Ureter (tissue), 1 donor: Measurements from ENCODE around the gene EYA4. TPM values are rescaled to one million over a fixed set of nuclear protein-coding genes. Genes with fewer than 3 reads are reported as not detected.

Experiments
- DNase-seq: peaks from one replicate; pipeline ENCODE4 v3.0.0-alpha.2; 2020; ENCODE audit warnings: low spot score
- total RNA-seq: library from RNA; stranded (reverse); gene quantifications from one replicate; pipeline ENCODE4 v1.2.4, GENCODE V29; 2023
- donor health status: DM: yes; HTN: yes; CAD: no.

Gene EYA4
- 4.1 TPM for total RNA-seq

DNA sequence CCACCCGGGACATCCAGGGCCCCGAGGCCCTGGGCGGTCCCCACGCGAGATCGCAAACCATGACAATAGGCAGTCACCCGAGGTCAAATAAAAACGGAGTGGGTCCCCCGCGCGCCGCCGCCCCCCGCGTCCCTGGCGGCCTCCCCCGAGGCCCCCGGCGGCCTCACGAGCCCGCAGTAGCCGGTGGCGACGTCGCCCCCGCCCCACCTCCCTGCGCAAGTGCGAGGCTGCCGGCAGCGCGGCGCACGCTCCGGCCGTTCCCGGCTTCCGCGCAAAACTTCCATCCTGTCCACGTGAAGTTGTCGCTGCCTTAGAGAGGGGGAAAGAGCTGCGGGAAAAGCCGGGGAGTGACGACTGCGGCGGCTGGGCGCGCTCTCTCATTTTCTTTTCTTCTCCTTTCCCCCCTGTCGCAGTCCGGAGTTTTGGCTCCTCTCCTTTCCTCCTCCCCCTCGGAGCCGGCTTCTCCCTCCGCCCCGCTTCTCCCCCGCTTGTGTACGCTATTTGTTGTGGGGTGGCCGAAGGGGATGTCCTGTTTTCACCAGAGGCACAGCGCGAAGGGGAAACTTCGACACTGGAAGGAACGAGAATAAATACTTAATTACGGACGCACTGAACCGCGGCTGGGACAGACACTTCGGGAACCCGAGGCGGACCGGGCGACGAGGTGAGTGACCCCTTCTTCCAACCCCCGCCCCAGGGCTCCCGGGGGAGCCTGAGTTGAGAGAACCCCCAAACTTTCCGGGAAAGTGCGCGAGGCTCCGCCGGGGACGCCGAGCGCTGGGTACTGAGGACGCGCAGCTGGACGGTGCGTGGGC lies at the start of gene EYA4:
Gene EYA4, plus strand, starts transcription at position 272 of the 815 bp plus-strand sequence. CDS start 33,424 bp downstream, outside the sequence.
- DNase-seq, result no peak

- DNase-seq, result no peak
Observed at GRCh38 chr6:133193396-133193795, 47.8 kb upstream of the EYA4 start.

- DNase-seq, result no peak
Observed at GRCh38 chr6:133198725-133199124, 42.4 kb upstream of the EYA4 start.

- no peak for DNase-seq
Observed at GRCh38 chr6:133201231-133201630, 39.9 kb upstream of the EYA4 start.

- DNase-seq, result no peak
Observed at GRCh38 chr6:133202610-133203343, 38.4 kb upstream of the EYA4 start.

- no peak for DNase-seq
Observed at GRCh38 chr6:133203344-133203697, 37.8 kb upstream of the EYA4 start.

DNA sequence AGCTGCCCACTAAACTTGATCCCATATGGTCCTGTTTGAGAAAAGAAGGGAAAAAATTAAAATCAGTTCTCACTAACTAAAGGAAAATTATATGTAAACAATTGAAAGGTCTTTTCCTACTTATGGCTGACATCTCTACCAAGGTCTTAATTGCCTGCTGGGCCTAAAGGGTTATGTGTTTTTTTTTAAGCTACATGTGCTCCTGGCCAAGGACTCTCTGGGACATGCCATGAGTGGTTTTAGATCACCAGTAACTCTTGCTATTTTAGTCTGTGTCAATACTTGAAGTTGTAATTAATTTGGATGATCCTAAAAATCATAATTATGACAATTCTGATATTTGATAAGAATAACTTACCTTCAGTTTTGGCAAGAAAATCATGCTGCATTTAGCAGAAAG lies 35.9 kb upstream of the EYA4 start:
- DNase-seq, result no peak

GRCh38 chr6:133206942-133207341 lies 34.2 kb upstream of the EYA4 start:
- DNase-seq, result no peak

- DNase-seq, result no peak
Observed at GRCh38 chr6:133207754-133208153, 33.4 kb upstream of the EYA4 start.

DNA sequence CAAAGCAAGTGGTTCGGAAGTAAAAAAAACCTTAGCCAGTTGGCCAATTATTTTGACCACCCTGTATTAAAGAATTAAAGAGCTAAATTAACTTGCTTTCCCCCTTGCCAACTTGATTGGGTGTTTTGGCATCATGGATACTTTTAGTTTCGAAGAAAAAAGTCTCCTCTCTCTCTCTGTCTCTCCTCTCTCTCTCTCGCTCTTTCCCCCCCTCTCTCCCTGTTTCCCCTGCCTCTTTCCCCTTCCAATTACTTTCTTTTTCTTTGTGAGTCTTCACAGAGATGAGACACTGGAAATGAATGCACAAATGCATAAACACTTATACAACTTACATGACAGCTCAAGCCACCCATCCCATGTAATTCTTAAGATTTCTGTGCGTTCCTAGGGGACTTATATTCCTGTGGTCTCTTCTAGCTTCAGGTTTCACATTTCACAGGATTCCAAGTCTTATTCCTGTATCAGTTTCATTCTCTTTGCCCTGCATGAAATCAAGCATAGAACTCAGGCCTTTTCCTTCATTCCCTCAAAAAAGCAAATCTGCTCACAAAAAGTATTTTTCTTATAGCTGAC lies 32.9 kb upstream of the EYA4 start:
- DNase-seq, result no peak

- no peak for DNase-seq
Observed at GRCh38 chr6:133214267-133214666, 26.9 kb upstream of the EYA4 start.

- DNase-seq, result no peak
Observed at GRCh38 chr6:133218852-133219251, 22.3 kb upstream of the EYA4 start.

- DNase-seq, result no peak
Observed at GRCh38 chr6:133223452-133224029, 17.6 kb upstream of the EYA4 start.

GRCh38 chr6:133225560-133225959 lies 15.6 kb upstream of the EYA4 start:
- DNase-seq, result no peak

DNA sequence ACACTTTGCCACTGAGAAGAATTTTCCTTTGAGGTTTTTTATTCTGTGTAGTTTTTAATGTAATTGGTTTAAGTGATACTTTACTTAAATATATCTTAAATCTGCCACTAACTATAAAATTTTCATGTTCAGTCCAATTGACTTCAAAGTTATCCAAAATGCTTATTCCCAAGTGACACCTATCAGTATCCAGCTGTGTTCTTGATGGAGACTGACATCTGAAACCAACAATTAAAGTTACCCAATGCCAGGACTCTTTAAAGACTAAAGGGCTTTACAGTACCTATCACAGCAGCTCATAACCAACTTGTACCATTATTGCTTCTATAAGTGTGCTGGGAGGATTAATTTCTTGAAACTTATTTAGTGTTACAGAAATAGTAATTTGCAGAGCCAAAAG lies 13.8 kb upstream of the EYA4 start:
- DNase-seq, result no peak

DNA sequence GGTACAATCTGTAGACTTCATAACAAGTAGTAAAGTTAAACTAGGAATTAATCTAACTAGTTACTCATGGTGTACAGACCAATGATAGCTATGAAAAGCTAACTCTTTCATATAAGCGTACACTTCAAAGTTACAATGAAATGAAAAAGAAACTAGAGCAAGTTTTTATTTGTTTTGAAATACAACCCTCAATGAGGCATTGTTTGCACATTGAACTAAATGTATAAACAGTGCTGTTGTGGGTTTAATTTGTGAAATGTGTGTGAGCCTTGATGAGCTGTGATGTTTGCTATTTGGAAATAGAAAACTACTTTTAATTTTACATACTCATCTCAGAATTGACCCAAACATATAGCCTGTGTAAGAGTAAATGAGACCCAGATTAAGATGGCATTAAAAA lies 11.1 kb upstream of the EYA4 start:
- DNase-seq, result no peak

DNA sequence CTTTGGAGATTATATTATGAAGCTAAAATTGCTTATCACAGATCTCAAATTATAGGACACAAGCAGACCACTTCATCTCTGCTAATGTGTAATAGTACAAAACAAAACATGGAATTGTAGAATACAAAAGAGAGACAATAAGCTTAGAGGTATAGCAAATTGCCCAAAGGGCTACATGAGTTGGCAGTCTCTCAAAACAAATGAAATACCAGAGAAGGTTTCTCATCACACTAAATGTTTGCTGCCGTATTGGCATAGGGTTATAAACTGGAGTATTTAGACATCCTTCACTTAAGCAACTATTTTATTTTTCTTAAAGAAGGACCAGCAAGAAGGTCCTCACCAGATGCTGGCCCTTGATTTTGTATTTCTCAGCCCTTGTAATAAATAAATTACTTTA lies 5.9 kb upstream of the EYA4 start:
- no peak for DNase-seq

DNA sequence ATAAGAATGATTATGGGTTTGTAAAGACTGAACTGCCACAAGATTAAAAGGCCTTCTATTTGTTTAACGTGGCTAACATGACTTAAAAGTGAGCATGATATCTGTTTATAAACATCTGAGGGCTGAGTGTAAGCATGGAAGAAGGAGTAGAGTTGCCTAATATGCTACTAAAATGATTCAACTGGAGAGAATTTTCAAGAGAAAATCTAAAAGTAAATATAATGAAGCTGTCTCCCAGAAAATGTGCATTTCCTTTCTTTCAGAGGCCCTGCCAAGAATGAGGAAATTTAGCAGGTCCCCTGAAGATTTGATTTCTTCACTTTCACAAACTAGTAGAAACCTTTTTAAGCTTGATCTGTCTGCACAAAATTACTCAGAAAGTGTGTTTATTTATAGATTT lies 4.2 kb upstream of the EYA4 start:
- no peak for DNase-seq

- peak; percentile 42 for DNase-seq
Observed at GRCh38 chr6:133240511-133241085, 559 bp upstream of the EYA4 start.

GRCh38 chr6:133241901-133242636 lies 912 bp downstream of the EYA4 start:
- no peak for DNase-seq
